GOT3 (cell line): ENCODE measurements around the gene LYZL1.
A peak's percentile ranks its signal among the peaks of the same experiment; 100 is the strongest.
"Not testable (repeated sequence)": the region's sequence is repeated elsewhere in the genome, so short reads cannot be mapped to it uniquely, and the experiment has no call there.

Source experiments
- DNase-seq: peaks from one replicate; lab custom pipeline; 2025; ENCODE audit warnings: mixed read lengths; lab: John Stamatoyannopoulos, UW

Gene LYZL1

DNA sequence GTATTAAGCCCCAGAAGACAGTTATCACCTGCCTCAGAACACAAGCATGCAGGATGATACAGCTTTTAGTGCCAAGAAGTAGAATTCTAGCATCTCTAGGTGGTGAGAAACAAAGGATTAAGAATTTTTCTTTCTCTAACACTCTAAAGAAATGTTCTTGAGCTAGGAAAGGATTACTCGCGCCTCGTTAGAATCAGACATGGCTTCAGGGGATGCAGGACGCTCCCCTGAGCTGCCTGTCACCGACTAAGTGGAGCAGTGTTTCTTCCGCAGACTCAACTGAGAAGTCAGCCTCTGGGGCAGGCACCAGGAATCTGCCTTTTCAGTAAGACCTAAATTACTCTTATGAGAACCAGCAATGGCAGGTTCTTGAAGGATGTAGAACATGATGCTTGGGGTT is at the start of gene LYZL1:
Gene LYZL1 (plus strand): TSS at position 165 of the 400 bp plus-strand sequence. CDS start 2,798 bp downstream, outside the sequence.
- not testable (repeated sequence) for DNase-seq

DNA sequence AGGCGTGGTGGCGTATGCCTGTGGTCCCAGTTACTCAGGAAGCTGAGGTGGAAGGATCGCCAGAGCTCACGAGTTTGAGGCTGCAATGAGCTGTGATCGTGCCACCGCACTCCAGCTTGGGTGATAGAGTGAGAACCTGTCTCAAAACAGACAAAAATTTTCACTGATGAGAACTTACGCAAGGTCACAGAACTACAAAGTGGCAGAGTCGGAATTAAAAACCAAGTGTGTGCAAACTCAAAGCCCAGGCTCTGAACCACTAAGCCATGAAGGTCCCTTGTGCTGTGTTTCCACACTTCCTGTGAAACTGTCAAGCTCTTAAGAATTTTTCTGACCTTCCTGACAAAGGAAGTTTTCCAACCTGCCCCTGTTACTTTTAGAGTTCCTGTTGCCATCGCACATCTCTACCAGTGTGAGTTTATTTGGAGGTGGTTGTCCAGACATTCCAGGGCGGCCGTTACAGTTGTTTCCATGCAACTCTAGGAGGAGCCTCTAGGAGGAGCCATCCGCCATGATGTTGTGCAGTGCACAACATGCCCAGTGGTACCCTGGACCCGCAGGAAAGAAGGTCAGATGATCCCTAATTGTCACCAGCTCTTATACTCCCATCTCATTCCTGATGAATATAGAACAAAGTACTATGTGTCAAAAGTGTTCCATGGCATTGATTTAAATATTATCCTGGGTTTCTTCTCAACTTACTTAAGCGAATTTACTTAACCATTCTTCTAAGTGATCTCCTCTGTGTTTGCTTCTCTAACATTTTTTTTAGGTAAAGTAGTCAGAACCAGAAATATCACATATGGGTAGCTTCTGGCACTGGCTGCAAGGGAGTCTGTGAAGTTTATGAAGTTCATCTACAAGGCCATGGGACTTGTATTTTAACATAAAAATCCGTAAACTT is 49.0 kb upstream of the LYZL1 start:
- DNase-seq: no peak

GRCh38 chr10:29240986-29241660 is 47.7 kb upstream of the LYZL1 start:
- no peak for DNase-seq

GRCh38 chr10:29241925-29242324 is 46.9 kb upstream of the LYZL1 start:
- DNase-seq: no peak

DNA sequence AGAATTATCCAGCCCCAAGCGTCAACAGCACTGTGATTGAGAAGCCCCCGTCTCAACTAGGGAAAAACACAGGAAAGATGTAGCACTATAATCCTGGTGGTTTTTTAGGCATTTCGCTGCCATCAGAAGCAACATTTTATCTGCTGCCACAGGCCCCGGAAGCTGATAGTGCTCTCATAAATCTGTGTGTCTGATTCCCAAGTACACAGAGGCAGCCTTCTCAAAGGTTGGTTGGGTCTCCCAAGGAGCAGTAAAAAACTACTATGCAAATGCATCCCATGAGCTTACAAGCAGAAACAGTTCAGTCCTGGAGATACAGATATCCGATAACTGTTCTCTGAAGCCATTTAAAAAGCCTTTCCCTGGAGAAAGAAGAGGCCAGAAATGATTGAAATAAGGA is 45.8 kb upstream of the LYZL1 start:
- DNase-seq: no peak

GRCh38 chr10:29243750-29244149 is 45.1 kb upstream of the LYZL1 start:
- DNase-seq: no peak

- no peak for DNase-seq
Observed at GRCh38 chr10:29244978-29245377, 43.9 kb upstream of the LYZL1 start.

DNA sequence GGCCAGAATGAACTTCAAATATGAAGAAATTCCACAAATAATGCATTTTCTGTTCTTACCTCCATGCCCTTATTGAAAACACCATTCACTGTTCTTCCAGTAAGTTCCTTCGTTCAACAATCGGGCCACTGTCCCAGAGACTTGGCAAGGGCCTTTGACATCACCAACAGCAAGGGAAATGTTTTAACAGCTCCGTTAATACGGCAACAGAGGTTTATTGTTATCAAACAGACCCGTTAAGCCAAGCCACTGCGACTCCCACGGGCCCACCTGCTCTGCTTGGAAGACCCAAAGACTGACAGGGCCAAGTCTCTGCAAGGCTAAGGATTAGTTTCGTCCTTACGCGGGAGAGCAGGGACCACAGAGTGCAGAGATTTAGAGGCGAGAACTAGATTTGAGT is 43.4 kb upstream of the LYZL1 start:
- no peak for DNase-seq

DNA sequence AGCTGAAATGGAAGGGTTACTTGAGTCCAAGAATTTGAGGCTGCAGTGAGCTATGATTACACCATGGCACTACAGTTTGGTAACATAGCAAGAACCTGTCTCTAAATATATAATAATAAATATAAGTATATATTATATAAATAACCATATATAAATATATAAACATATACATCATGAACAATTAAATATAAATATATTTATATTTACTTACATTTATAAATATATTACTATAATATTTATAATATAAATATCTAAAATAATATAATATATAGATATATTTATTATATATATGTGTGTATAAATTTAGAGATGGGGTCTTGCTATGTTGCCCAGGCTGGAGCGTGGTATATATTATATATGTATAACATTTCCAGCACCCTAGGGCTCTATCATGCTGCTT is 42.4 kb upstream of the LYZL1 start:
- DNase-seq: no peak

- DNase-seq: no peak
Observed at GRCh38 chr10:29248158-29248557, 40.7 kb upstream of the LYZL1 start.

- no peak for DNase-seq
Observed at GRCh38 chr10:29249018-29249417, 39.9 kb upstream of the LYZL1 start.

DNA sequence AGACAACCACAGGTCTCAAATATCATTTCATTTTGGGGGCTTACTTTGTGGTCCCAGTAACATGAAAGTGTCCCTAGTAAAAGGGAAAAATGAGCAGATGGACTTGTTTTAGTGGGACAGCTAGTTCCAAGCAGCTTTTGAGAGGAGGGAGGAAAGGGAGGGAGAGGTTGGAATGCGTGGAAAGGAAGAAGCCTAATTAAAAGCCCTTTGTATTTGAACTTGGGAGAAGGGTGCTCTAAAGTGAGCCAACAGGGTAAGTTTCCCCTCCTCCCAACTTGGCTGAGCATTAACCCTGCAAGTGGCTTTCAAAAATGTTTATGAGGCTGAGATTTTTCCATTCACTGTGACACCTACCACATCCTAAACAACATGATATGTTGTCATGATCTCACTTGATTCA is 38.8 kb upstream of the LYZL1 start:
- no peak for DNase-seq

DNA sequence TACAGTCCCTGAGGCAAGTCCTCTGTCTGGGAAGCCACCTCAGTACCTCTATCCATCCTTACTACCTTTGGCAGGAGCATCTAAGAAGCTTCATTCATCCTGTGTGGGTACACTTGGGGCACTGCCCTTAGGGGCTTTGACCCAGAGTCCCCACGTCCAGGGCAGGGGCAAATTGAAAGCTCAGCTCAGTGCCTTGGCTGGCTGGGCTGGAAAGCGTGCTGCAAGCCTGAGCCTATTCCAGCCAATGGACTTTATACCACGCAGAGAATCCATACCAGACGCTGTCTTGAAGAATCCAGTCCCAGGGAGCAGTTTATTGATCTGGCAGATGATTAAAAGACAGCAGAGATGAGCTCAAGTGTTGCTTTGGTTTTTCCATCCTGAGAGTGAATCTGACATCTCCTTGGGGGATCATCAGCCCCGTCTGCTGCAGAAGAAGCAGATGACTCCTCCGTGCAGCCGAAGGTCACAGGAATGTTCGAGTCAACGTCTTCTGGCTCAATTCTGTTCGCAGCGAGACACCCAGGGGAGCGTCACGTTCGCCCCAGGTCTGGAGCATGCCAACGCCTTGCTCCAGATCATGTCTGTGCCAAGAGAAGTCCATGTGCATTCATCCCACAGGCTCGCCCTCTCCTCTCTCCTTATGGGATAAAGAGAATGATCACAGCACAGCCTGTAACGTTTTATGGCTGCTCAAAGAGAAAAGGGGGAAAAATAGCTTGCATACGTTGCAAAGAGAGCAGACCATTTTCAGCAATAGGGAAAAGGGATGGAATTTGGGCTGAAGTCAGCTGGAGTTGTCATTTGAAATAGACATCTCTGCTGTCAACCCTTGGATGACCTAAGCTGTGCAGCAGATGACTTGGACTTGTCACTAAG is 35.8 kb upstream of the LYZL1 start:
- DNase-seq: no peak

- DNase-seq: no peak
Observed at GRCh38 chr10:29253690-29254029, 35.2 kb upstream of the LYZL1 start.

DNA sequence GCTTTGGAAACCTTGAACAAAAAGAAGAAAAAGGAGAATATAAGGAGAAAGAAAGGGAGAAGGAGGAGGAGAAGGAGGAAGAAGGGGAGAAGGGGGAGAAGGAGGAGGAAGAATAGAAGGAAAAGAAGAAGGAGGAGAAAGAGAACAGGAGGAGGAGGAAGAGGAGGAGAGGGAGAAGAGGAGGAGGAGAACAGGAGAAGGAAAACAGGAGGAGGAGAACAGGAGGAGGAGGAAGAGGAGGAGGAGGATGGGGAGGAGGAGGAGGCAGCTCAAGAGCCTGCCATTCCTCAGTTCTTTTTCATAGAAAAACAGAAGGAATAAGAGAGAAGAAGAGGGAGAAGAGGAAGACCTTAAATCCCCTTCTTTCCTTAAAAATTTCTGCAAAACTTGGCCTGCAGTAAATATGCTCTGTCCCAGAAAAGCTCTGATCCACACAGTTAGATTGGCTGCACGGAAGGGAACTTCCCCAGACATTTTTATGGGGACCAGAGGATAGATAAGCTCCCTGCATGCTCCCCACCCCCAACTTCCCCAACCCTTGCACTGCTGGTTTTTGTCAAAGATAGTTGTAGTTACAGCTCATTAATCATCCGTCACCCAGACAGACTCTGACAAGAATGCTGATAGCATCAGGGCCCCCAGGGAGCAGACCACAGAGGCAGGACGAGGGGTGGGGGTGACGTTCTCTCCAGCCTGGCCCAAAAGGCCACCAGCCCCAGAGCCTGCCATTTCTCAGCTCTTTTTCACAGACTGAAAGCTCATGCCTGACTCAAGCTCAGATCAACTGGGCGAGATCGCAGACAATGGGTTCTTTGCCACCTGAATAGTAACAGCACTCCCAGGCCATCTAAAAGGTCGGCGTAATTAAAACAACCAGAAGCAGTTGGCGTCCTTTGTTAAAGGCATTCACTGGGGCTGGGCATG is 34.5 kb upstream of the LYZL1 start:
- no peak for DNase-seq

DNA sequence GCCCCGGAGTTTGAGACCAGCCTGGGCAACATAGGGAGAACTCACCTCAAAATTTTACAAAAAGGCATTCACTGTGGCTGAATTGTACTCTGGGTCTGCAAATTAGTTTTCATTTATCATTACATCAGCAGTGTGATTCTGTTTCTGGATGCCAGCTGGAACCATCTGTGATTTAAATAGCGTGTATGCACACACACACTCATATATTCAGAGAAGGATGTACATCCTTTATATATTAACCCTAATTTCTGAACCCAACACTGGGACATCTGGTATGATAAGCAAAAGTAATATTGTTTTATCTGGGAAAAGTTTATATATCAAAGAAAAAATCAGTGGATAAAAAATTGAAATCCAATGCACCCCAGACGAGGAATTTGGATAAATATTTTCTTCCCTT is 33.8 kb upstream of the LYZL1 start:
- no peak for DNase-seq

DNA sequence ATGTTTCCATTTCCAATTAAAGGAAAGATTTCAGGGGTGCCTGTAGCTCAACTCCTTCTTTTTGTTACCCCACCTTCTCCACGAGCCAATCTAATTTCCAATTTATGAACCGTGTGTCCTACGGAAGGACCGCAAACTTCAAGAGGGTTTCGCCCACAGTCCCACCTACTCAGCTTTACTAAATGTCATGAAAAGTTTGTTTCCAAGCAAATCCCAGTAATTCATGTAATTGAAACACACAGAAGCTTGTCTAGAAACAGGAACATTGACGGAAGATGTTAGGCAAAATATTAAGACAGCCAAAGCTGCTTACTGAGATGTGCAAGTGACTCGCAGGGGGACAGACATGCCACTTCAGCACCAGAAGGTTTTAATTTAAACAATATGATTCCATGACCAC is 32.9 kb upstream of the LYZL1 start:
- no peak for DNase-seq

DNA sequence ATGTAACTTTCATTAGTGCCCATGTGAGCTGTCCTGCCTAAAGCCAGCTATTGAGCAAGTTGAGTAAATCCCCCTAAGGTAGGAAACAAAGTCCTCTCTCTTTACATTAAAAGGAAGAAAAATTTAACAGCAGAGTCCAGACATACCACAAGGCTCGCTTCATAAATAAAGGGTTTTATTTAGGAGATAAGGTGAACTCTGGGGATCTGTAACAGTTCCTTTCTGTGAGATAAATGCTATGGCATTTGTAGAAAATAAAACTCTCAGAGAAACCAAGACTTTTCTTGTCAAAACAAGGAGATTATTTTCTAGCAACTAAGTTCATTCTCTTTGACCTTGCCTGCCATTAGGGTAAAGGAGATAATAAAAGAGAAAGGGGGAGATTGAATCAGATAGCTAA is 32.3 kb upstream of the LYZL1 start:
- no peak for DNase-seq

DNA sequence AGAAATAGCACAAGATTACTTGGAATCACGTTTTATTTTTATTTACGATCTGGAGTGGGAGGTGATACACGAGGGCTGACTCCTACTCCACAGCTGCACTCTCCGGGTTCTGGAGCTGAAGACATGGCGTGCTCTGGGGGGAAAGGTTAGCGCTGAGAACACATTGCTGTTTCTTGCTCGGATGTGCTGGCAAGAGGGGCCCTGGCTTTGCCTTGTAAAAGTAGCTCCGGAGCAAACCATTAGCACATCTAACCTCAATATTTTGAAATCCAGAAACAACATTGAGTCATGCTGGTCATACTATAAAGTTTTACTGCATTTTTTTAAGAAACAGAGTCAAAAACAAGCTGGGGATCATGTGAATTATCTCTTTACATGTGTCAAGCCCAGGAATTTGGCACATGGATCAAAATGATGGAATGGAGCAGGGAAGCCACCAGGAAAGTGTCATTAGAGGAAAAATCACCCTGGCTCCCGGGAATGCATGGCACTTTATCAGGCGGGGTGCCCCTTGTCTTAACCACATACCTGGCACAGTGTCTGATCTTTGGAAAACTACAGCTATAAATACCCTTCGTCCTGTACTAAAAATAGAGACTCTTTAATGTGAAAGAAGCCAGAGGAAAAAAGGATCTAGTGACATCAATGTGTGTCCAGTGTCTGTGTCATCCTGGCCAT is 31.6 kb upstream of the LYZL1 start:
- peak; percentile 20 for DNase-seq

- DNase-seq: no peak
Observed at GRCh38 chr10:29257784-29258135, 31.1 kb upstream of the LYZL1 start.

DNA sequence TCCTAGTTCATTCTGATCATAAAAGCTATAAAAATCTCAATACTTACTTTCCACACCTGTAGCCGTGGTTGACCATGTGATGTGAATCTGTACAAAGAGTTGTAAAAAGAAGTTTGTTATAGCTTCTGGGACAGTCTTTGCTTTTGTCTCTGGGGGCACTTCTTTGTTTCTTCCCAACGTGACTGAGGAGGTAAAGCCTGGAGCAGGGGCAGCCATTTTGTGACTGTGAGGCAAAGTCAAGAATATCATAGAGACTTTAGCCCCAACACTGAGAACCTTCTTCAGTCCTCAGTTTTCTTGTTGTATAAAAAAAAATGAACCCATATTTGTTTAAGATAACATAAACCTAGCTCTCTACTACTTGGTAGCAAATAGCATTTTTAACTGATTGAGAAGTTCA is 29.4 kb upstream of the LYZL1 start:
- DNase-seq: no peak
